HG02981 (cell line): ENCODE measurements around the gene TMEM80.
A peak's percentile ranks its signal among the peaks of the same experiment; 100 is the strongest.

Experiments used
- ATAC-seq: cut with Tn5 transposase; IDR thresholded peaks from one replicate; pipeline ENCODE4 v1.9.1; 2021; ENCODE audit warnings: mild to moderate bottlenecking, moderate library complexity; ENCODE audit not compliant: unreplicated experiment

Gene TMEM80

GRCh38 chr11:742571-743201 lies 47.1 kb downstream of the TMEM80 start:
- ATAC-seq = no peak

GRCh38 chr11:745428-745827 lies 49.8 kb downstream of the TMEM80 start:
- ATAC-seq = no peak

- peak; percentile 31 for ATAC-seq
These were observed 50.9 kb downstream of the TMEM80 start for GRCh38 chr11:746289-747157.

GRCh38 chr11:747158-748006 lies 51.8 kb downstream of the TMEM80 start, which contains the start of gene TALDO1:
Gene TALDO1 (plus strand): TSS chr11:747464. CDS start chr11:747482, 18 bp downstream.
- peak; percentile 90 for ATAC-seq

- peak; percentile 7 for ATAC-seq
These were observed 52.4 kb downstream of the TMEM80 start for GRCh38 chr11:748007-748359.

GRCh38 chr11:749731-750130 lies 54.1 kb downstream of the TMEM80 start:
- no peak for ATAC-seq
